Hepatocyte (in vitro differentiated cells): ENCODE measurements around the gene FCAMR.
A peak's percentile ranks its signal among the peaks of the same experiment; 100 is the strongest.

Source experiments
- EZH2 ChIP-seq: fragments of 200-600 bp; sonication (generic); IDR thresholded peaks from 2 replicates; pipeline ENCODE4 v1.6.1; 2016; ENCODE audit warnings: antibody characterized with exemption, mild to moderate bottlenecking, borderline replicate concordance
- EZH2phosphoT487 ChIP-seq: fragments of 200-600 bp; sonication (generic); IDR thresholded peaks from one replicate; pipeline ENCODE4 v1.6.1; 2018; ENCODE audit warnings: antibody characterized with exemption, mild to moderate bottlenecking, low read depth, moderate library complexity; ENCODE audit not compliant: unreplicated experiment, severe bottlenecking
- TF ChIP-seq, protein P1 (sequence below): fragments of 200-600 bp; sonication (generic); IDR thresholded peaks from 2 replicates; pipeline ENCODE4 v1.5.1; 2016; ENCODE audit warnings: antibody characterized with exemption, mild to moderate bottlenecking; ENCODE audit not compliant: poor library complexity

DNA sequence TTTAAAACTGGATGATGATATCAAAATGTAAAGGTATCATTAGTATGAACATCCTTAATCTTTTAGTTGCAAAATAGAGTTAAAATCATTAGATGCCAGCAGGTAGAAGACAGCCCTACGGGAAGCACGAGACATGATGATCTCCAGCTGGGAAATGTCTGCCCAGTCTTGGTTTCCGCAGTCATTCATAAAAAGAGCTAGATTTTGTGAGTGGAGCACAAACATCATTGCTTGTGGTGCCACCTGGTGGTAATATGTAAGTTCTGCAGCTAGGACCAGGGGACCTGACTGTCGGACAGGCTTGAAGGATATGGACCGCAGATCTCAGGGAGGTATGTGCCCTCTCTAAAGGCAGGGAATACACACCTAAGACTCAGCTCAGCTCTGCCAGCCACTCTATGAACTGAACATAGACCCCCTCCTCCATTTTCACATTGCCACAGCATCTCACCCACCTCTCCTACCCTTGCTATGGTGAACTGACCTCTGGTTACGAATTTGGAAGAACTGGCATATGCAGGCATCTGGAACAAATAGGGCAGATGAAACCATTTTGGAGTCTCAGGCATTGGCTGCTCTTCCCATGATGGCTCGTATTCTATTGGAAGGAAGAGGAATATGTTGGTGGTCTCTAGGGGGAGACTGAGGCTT is 57.7 kb downstream of the FCAMR start:
- TF ChIP-seq, protein P1, sequence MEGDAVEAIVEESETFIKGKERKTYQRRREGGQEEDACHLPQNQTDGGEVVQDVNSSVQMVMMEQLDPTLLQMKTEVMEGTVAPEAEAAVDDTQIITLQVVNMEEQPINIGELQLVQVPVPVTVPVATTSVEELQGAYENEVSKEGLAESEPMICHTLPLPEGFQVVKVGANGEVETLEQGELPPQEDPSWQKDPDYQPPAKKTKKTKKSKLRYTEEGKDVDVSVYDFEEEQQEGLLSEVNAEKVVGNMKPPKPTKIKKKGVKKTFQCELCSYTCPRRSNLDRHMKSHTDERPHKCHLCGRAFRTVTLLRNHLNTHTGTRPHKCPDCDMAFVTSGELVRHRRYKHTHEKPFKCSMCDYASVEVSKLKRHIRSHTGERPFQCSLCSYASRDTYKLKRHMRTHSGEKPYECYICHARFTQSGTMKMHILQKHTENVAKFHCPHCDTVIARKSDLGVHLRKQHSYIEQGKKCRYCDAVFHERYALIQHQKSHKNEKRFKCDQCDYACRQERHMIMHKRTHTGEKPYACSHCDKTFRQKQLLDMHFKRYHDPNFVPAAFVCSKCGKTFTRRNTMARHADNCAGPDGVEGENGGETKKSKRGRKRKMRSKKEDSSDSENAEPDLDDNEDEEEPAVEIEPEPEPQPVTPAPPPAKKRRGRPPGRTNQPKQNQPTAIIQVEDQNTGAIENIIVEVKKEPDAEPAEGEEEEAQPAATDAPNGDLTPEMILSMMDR = peak; percentile 78
- TF ChIP-seq EZH2 (no peak), EZH2phosphoT487 (no peak)
